ENCODE results near the gene MTF1. TPM values are rescaled to one million over a fixed set of nuclear protein-coding genes. Genes with fewer than 3 reads are reported as not detected.

MTF1 gene
- polyA plus RNA-seq, 1 donor, result 5.7 TPM

GRCh38 chr1:37867784-37868183, 8.4 kb upstream of the MTF1 start:
- DNase-seq, result no peak

GRCh38 chr1:37866491-37866890, 7.1 kb upstream of the MTF1 start:
- no peak for DNase-seq

GRCh38 chr1:37865348-37866120, 6.1 kb upstream of the MTF1 start:
- DNase-seq, result no peak

- no peak for DNase-seq
Observed at GRCh38 chr1:37862330-37862729, 2.9 kb upstream of the MTF1 start.

- DNase-seq, result no peak
Observed at GRCh38 chr1:37861151-37861550, 1.8 kb upstream of the MTF1 start.

- no peak for DNase-seq
Observed at GRCh38 chr1:37860346-37860666, 914 bp upstream of the MTF1 start.

- no peak for DNase-seq
Observed at GRCh38 chr1:37858931-37859506, 373 bp downstream of the MTF1 start.

GRCh38 chr1:37854406-37854805, 5.0 kb downstream of the MTF1 start:
- no peak for DNase-seq

- DNase-seq, result no peak
Observed at GRCh38 chr1:37853157-37853556, 6.2 kb downstream of the MTF1 start.

GRCh38 chr1:37851782-37852210, 7.6 kb downstream of the MTF1 start:
- no peak for DNase-seq

- no peak for DNase-seq
Observed at GRCh38 chr1:37851262-37851661, 8.1 kb downstream of the MTF1 start.

- DNase-seq, result no peak
Observed at GRCh38 chr1:37850352-37850955, 8.9 kb downstream of the MTF1 start.

- no peak for DNase-seq
Observed at GRCh38 chr1:37849480-37849879, 9.9 kb downstream of the MTF1 start.

GRCh38 chr1:37846647-37847339, 12.6 kb downstream of the MTF1 start:
- no peak for DNase-seq

GRCh38 chr1:37845786-37846185, 13.6 kb downstream of the MTF1 start:
- DNase-seq, result no peak

- DNase-seq, result no peak
Observed at GRCh38 chr1:37845049-37845646, 14.2 kb downstream of the MTF1 start.

- DNase-seq, result no peak
Observed at GRCh38 chr1:37844536-37844935, 14.9 kb downstream of the MTF1 start.

GRCh38 chr1:37841652-37842051, 17.7 kb downstream of the MTF1 start:
- no peak for DNase-seq

GRCh38 chr1:37840711-37841110, 18.7 kb downstream of the MTF1 start:
- DNase-seq, result no peak

GRCh38 chr1:37839676-37840075, 19.7 kb downstream of the MTF1 start:
- no peak for DNase-seq

GRCh38 chr1:37836788-37837187, 22.6 kb downstream of the MTF1 start:
- DNase-seq, result no peak

GRCh38 chr1:37831809-37832208, 27.6 kb downstream of the MTF1 start:
- no peak for DNase-seq

GRCh38 chr1:37831109-37831508, 28.3 kb downstream of the MTF1 start:
- no peak for DNase-seq
